HG02973 (cell line): ENCODE measurements around the gene TMEM158.

ENCODE experiments used
- ATAC-seq: cut with Tn5 transposase; IDR thresholded peaks from one replicate; pipeline ENCODE4 v1.9.1; 2021; ENCODE audit warnings: moderate library complexity; ENCODE audit not compliant: unreplicated experiment

The TMEM158 gene

DNA sequence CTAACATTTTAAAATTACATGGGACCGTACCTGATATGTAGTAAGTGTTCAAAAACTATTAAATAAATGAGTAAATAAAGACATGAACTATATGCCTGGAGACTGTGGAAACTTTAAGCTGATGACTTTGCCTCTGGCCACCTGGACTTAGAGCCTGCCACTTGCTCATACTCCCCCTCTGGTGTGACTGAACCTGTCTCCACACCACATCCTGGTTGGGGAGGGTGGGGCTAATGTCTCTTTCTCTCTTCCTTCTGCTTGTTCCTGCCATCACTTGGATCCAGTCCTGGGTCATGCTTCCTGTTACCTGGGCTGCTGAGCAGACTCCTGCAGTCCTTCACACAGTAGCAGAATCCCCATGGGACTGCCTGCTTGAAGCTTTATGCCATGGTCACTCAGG lies 8.2 kb upstream of the TMEM158 start:
- no peak for ATAC-seq

DNA sequence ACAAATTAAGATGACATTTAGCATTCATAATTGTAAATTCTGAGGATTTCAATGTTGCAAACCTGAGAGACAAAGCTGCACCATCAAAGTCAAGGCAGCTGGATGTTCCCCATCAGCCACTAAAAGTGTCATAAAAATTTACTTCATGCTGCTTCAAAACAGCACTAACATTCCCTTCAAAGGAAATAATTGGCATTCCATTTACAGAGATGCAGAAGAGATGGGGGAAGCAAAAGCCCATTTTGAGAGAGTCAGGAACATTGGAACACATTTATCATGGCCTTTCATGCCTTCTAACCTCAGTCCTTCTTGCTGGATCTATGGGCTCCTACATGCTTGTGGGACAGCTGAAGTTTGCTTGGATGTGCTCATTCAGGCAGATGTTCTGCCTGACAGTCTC lies 6.4 kb upstream of the TMEM158 start:
- ATAC-seq: no peak

DNA sequence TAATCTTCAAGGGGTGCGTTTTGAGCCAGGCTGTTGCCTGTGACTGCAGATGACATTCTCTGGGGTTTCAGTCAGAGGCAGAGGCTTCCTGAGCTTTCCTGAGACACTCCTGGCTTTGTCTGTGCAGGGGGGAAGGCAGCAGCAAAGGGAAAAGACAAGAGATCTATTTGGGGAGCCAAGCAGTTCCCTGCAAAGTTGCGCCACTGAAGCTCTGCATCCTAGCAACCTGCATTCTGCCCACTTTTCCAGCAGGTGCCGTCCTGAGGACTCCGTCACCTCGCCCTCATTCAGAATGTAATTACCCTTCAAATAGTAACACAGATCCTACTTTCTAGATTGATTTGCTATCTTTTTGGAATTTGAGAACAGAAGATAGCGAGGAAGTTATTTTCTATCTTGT lies 1.9 kb upstream of the TMEM158 start:
- ATAC-seq: no peak

DNA sequence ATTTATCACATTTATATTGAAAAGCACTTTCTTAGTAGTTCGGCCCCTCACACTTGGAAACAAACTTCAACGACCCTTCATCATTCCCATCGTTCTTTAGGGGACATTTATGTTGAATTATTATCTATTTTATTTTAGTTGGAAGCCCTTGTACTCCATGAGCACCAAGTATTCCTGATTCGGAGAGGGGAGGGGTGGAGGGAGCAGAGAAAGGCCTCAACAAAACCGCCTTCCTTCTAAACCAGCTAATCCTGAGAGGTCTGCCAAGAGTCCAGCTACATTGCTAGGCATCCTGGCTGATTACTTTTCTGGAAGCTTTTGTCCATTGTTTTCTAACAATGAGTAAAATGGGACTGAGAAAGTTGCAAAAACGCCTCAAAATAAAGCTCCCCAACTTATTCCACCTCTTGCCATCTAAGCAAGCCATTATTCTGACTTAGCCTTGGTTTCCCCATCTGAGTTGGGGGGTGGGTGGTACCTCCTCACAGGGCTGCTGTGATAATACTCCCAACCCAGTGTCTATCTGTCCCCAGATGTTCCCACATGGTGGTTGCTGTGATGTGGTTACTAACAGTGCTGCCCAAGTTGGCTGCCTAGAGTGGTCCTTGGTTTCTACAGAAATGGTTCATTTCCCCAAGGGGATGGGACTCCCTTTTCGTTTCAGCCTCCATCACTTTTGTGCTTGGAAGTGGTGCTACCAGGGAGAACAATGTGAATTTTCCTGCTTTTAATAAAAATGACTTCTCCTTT lies 1.2 kb upstream of the TMEM158 start:
- no peak for ATAC-seq

DNA sequence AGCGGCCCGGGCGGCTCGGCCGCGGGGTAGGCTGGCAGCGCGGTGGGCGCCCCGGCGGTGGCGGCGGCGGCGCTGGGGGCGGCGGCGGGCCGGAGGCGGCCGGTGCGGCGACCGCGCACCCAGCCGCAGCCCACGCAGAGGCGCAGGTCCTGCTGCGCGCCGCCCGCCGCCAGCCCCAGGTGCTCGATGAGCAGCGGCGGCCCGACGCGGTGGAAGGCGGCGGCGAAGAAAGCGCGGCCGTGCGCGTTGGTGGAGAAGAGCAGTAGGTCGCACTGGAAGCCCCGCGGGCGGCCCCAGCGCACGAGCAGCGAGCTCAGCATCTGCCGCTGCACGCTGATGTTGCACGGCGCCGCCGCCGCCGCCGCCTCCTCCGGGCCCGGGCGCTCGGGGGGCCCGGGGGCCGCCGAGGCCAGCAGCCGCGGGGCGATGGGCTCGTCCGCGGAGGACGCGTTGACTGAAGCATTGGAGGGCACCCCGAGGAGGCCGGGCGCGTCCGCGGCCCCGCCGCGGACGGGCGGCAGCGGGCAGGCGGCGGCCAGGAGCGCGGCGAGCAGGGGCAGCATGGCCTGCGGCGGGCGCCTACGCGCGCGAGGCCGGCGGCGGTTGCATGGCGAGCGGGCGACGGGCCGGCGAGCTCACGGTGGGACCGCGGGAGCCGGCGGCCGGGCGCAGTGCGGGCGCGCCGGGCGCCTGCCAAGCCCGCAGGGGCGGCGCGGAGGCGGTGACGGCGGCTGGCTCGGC lies 452 bp downstream of the TMEM158 start:
- ATAC-seq: peak; percentile 35

DNA sequence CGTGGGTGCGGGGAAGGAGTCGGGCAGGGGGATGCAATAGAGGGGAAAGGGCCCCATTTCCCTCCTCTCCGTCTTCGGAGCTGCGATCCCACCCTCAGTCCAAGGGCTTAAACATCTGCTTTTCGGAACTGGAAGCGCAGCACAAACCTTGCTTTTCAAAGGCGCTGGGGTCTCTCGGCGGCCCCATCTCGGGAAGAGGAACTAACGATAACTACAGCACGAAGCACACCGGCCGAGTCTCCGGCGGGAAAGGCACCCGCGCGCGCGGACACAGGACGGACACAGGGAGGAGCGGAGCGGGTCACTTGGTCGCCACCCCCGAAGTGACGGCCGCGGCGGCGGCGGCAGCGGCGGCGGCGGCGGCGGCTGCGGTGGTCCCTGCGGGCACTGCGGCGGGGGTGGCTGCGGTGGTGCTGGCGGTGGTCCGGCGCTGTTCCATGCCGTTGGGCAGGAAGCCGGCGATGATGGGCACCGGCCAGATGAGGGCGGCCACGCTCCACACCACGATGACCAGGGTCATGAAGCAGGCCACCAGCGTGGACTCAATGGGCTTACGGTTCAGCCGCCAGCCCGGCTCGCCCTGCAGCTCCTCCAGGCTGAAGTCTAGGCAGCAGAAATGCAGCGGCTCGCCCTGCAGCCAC lies 1.1 kb downstream of the TMEM158 start:
- peak; percentile 22 for ATAC-seq

DNA sequence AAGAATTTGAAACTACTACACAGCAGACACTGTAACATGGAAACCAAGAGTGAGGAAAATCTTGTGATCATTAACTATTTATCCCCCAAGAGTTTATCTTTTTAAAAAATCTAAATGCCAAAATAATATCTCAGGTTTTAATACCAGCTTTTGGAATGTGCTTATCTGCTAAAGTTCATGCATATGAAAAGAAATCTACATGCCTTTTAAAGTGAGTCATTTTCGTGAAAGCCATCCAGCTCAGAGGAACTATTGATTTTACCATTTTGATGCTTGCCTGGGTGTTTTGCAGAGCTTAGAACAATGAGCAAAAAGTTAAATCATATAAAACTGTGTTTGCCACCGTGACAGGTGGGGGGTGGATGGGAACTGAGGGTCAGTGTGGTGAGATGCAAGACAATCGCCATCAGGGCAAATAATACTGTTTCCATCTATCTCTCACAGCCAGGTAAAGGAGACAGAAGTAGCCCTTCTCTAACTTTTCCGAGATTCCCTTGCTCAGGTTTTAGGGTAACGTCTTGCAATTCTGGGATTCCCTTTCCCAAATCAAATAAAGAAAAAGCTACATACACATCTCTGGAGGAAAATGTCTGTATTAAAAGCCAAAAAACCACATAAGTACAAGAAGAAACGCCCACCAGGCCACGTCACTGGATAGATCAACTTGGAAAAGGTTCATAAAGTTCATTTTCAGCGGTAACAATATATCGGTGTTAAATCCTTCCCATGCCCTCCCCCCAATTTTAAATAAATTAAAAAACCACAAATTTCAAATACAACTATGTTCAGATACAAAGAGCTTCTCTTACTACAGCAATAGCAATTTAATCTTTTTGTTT lies 2.0 kb downstream of the TMEM158 start:
- ATAC-seq: no peak

DNA sequence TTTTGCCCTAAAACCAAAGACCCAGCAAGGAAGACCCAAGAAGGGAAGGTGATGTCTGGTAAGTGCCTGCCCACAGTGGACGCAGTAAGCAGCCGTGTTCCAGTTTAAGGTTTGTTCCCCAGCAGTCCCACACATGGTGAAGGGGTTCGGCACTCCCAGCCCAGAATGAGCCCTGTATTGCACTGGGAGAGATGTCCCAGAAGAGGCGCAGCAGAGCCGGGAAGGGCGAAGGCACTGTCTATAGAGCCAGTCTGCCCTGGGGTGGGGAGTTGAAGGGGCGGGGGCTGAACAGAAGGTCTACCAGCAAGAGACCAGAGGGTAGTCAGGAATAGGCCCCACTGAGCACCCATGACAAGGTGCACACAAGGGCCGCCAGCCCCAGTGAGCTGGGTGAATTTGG lies 6.4 kb downstream of the TMEM158 start:
- ATAC-seq: no peak

DNA sequence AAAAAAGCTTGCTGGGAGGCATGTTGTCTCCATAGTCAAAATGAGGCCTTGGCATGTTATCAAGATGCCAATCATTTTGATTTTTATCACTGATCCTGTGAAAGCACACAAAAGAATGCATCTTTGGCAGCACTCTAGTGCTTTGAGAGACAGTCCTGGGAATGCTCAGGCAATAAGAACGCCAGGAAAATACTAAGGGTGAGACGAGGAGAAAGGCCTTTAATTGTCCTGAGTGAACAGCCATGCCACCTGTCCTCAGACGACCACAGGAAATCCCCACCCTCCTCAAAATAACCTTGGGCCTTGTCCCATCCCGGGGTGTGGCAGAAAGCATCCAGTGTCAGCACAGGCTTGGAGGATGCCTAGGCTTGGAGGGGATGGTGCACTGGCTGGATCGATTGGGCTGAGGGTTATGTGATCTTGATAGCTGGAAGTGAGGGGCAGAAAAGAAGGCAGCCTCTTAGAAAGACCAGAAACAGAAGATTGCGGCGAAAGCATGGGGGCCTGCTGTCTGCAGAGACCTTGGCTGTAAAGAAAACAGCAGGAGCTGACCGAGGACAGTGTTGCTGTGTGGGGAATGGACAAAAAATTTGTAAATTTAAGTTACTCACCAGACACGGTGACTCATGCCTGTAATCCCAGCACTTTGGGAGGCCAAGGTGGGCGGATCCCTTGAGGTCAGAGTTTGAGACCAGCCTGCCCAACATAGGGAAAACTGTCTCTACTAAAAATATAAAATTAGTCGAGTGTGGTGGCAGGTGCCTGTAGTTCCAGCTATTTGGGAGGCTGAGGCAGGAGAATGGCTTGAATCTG lies 7.3 kb downstream of the TMEM158 start:
- ATAC-seq: no peak

DNA sequence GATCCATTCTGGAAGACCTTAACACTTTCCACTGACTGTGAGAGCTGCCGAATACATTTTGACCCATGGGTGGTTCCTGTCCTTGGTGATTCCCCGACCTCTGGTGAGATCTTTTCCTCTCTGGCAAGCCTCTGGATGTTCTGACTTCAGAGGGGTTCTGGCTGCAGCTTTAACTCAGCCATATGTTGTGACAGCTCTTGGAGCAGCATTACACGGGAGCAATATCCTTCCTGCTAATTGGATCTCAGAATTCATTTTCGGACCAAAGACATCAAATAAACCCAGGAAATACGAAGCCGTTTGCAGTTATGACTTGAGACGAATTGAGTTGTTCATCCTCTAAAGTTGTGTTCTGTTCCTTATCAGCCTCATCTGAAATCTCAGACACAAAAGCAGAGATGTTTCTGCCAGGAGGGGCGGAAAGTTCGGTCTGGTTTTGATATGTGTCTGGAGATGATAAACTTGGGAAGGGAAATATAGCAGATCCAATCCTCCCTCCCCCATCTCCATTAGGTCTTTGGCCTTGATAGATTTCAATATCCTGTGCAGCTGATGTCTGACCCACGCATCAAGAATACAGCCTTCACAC lies 10.0 kb downstream of the TMEM158 start:
- no peak for ATAC-seq

DNA sequence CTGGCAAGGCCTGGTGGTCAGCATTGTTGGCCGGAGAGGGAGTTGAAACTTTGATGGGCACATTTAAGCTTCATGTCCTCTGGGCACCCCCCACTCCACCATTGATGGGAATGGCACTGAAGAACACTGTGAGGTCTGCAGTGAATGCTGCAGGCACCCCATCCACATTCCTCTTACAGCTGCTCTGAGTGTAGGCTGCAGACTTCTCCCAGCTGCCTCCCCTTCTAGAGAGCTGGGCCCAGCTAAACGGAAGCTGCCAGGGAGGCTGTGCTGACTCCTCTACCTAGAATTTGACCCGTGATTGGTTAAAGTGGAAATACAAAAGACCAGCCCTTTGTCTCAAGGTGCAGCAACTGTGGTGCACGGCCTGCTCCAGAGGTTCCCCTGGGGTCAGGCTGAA lies 10.6 kb downstream of the TMEM158 start:
- no peak for ATAC-seq

DNA sequence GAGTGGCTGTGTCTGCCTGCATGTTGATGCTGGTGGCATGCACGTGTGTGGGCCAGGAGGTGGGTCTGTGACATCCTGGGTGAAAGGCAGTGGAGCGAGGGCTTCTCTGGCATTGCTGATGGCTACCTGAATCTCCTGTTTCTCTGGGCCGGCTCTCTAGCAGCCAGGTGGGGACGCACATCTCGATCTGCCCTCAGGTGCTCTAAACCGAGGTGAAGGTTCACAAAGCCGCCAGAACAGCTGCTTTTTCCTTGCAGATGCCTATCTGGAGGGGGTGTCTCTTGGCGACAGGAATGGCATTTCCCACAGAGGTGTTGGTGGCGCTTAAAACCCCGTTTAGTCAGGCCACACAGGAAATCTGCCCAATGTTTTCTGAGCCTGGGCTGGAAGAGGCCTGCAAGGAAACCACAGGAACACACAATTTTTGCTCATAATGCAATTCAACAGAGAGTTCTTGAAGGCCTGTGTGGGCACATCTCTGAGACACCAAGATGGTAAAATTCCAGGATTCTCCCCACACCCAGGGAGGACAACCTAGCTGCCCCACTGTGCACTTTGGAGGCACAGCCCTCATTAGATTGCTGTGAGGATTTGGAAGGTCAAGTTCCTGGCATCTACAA lies 11.9 kb downstream of the TMEM158 start:
- ATAC-seq: no peak

DNA sequence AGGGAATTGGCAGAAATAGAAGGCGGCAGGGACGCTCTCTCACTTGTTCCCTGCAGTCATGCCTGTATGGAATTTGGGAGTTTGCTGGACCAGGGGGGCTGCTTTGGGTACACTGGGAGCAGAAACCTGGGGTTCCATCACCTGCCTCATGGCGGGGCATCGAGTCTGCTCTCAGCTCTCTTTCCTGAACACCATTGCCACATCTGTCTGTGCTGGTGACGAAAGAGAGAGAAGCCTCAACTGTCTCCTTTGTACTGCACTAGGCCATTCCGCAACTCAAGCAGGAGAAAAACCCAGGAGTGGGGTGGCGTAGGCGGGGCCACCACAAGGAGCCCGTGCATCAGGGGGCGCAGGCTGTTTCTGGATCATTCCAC lies 14.0 kb downstream of the TMEM158 start:
- no peak for ATAC-seq

DNA sequence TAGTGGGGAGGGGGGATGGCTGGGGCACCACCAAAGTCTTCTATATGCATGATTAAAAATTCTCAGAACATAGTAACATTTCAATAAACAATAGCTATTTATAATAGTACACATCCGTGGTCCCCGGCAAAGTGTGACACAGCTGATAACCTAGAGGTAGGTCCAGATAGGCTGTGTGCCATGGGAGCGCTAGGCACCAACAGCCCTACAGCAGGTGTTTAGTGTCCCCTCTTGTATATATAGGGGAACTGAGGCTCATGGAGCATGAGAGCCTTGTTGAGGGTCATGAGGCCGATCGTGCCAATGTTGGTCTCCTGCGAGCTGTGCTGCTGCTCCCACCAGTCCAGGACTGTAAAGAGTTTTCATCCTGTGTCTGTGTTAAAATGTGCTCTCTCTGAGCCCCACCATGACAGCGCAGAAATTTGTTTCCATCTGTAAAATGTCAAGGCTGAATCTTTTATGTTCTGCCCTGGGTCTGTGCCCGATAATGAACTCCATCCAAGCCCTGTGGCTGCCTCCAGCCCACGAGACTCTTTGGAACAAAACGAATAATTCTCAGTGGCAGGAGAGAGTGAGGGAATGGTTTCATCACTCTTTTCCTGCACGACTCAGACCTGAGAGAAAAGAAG lies 14.5 kb downstream of the TMEM158 start:
- ATAC-seq: no peak

DNA sequence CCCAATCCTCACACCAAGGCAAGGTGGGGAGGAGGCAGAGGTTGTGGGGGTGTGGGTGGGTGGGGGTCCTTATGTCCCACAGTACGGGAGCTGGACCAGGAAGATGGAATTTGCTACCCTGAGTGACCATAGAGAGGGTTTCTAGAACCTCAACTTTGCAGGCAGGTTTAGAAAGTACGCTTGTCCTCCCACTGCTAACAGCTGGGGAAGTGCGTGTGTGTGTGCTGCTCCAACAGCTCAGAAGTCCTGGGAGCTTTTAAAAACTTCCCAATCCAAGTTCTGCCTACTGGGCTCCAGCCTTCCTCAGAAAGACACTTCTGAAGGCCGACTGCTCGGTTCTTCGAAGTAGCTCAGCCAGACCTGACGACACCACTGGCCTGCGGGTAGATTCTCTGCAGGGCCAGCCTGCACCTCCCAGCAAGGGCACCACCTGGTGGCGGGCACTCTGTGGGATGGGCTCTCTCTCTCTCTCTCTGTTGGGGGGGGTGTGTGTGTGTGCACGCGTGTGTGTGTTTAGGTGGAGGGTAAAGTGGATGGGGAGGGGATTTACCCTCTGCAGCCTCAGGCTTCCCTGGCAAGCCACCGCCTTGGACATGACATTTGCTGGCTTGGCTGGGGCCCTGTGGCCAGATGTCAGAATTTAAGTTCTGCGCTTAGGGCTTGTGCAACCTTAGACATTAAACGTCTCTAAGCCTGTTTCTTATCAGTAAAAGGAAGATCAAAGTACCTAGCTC lies 15.6 kb downstream of the TMEM158 start:
- ATAC-seq: no peak

DNA sequence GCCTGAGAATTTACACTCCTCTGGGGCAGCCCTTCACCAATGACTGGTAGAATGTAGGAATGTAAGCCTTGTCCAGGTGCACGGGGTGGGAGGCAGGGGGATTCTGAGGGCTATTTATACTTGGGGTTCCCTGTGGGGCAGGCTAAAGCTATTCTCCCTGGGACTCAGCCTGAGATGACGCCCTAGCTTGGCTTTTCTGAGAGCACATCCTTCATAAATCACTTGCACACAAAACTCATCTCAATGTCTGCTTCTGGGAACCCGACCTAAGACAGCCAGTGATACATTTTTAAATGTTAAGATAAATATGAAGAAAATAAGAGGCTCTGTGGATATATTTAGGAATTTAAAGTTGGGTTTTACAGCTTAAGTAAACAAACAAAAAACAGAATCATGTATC lies 16.6 kb downstream of the TMEM158 start:
- no peak for ATAC-seq

DNA sequence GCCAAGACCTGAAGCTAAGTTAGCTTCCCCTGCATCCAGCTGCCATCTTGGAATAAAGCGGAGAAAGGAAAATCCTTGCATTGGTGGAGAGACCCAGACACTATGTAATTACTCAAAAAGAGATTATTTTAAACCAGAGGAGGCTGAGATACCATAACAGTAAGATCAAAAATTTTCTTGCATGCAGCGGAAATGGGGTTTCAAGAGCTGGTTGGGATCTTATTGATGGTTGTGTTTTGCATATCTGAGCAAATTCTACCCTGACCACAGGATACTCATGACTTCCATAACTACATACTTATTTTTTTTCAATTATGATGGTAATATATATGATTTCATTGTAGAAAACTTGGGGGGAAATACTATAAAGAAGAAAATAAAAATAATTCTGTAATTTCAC lies 17.5 kb downstream of the TMEM158 start:
- no peak for ATAC-seq

DNA sequence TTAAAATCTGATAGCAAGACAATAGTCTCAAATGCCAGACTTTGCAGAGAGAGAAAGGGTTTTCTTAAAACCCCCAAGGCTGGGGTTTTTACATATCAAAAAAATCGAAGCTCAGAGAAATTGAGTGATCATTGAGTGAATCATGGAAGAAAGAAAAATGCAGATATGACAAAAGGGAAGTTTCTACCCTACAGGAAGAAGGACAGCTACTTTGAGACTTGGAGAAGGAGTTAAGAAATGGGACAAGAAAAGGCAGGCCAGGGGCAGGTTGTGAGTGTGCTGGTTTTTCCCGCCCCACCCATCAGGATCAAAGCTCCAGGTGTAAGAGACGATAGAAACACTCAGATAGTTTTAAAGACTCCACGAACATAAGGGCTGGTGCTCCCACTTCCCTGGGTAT lies 18.6 kb downstream of the TMEM158 start:
- ATAC-seq: no peak

DNA sequence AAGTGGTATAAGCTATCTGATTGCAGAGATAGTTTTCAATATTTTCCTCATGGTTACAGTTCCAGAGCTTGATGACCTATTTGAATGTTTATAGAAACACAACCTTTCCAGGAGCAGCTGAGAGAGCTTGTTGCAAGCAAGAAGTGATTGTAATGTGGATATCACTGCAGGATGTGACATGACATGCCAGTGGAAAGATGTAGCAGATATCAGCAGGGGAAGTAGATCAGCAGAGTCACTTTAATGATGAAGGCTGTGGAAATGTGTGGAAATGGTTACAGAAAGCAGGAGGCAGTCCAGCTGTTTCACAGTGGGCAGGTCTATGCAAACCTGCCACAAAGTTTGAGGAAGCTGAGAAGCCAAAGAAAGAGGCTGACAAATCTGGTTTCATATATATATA lies 21.0 kb downstream of the TMEM158 start:
- ATAC-seq: no peak
